HG03196 (cell line): ENCODE results near the gene EPS8L2.

Source experiments
- ATAC-seq: cut with Tn5 transposase; IDR thresholded peaks from one replicate; pipeline ENCODE4 v1.9.1; 2021; ENCODE audit not compliant: unreplicated experiment

Gene EPS8L2

DNA sequence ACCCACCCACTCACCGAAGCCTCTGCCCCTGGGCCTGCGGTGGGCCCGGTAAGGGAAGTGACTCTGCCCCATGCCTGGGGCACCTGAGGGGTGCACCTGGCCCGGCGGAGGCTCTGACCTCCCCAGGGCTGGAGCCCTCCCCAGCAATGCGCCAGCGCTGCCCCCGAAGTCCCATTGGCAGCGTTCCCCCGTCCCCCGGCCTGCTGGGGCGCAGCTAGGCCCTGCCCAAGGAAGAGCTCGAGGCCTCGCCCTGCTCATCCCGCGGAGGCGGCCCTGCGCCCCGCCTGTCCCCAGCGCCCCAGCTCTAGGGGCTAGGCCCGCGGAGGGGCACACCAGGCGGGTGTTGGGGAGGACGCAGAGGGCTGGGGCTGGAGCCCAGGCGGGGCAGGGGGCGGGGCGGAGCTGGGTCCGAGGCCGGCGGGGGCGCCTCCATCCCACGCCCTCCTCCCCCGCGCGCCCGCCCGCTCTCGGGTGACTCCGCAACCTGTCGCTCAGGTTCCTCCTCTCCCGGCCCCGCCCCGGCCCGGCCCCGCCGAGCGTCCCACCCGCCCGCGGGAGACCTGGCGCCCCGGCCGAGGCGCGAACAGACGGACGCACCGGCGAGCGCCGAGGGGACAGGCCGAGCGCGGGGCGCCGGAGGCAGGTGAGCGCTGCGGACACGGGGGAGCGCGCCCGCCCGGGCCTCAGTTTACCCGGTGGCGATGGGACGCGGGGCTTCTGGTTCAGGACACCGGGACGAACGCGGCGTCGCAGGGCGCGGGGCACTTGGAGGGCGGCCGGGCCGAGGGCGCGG lies at the start of gene EPS8L2:
EPS8L2 (plus strand) TSS at position 586 of the 793 bp plus-strand sequence. CDS start 3,177 bp downstream, outside the sequence.
- ATAC-seq, result no peak

DNA sequence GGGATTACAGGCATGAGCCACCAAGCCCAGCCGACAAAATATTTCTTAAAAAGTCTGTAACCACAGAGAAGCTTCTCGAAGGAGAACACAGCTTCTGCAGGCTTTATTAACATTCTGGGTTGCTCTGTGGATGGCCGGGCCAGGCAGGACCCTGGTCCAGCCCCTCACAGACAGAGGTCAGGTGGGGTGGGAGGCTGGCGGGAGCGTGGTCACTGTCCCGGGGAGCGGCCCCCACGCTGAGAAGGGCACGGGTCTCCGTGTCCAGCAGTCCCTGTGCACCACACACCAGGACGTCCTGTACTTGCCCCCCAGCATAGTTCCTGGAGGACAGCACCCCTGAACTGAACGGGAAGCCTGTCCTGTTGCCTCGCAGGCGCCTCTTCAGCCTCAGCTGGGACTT lies 49.6 kb upstream of the EPS8L2 start:
- ATAC-seq, result no peak

DNA sequence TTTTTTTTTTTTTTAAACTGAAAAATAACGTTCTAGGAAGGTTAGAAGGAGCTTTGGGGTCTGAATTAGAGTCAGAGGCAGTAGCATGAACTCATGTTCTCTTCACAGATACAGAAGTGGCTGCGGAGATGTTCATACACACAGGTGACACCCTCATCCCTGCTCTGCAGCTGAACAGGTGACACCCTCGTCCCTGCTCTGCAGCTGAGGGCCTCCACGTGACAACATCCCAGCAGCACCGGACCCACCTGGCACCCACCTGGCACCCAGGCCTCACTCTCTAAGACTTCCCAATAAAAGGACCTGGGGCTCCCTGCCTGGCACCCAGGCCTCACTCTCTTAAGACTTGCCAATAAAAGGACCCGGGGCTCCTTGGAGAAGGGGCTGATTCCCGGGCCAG lies 49.2 kb upstream of the EPS8L2 start:
- no peak for ATAC-seq

DNA sequence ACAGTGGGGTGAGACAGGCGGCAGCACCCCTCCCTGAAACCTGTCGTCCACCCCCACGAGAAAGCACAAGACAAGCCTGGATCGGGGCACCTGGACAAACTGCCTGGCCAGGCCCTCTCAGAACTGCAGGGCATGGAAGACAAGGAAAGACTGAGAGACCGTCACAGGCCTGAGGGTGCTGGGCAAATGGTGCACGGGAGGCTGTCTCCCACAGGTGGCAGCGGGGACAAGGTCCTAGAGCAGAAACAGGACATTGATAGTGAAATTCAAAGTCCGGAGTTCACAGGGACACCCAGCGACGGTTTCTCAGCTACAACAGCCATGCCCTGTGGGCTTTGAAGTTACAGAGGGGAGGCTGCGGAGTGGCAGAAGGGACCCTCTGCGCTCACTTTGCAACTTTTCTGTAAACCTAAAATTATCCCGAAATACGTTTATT lies 48.3 kb upstream of the EPS8L2 start:
- no peak for ATAC-seq

DNA sequence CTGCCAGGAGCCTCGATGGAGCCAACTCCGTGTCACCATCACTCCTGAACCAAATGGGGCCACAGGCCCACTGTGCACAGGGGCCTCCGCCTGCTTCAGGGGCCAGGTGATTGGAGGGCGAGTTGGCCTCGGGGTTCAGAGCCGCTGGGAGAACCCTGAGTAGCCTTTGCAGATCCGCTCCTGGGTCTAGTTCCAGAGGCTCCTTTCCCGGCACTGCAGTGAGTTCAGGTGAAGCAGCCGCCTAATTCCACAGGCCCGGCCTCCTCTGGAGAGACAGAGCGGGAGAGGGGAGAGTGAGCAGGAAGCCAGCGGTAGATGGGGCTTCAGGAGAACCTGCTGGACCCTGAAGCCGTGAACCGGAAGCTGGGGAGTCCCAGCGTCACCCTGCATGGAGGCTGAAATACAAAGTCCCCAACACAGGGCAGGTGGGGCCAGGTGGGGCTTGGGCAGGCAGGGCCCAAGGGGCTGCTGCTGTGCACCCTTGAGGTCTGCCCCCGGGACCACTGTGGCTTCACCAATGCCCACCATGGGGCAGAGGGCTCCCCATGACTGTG lies 46.4 kb upstream of the EPS8L2 start:
- no peak for ATAC-seq

GRCh38 chr11:660281-660680 lies 45.8 kb upstream of the EPS8L2 start:
- ATAC-seq, result no peak

DNA sequence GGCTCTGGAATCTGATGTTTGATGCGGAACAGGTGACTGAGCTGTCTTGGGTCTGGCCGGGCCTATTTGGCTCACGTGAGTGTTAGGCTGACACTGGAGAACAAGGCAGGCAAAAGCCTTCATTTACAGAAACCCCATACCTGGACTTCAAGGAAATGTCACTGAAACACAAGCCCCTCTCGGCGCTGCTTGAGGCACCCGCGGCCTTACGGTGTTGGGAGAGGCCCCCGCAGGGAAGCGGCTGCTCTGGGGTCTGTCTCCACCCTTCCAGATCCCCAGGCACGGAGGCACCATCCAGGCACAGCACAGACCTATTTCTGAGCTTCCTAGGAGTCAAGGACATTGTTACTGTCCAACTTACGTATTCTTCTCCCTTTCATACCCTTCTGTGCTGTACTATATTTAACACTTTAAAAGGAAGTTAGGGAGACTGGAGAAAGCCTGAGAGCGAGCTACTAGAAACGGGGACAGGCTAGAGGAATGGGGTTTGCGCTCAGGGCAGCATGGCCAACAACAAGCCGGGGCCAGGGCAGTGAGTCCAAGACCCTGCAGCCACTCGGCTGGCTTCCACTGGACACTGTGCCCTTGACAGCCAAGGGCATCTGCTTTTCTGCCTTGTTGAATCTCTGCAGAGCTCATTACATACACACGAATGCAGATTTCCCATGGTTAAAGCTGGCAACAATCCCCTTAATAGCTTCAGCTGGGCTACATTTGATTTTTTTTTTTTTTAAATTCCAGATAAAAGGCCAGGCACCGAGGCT lies 45.2 kb upstream of the EPS8L2 start:
- ATAC-seq, result no peak

DNA sequence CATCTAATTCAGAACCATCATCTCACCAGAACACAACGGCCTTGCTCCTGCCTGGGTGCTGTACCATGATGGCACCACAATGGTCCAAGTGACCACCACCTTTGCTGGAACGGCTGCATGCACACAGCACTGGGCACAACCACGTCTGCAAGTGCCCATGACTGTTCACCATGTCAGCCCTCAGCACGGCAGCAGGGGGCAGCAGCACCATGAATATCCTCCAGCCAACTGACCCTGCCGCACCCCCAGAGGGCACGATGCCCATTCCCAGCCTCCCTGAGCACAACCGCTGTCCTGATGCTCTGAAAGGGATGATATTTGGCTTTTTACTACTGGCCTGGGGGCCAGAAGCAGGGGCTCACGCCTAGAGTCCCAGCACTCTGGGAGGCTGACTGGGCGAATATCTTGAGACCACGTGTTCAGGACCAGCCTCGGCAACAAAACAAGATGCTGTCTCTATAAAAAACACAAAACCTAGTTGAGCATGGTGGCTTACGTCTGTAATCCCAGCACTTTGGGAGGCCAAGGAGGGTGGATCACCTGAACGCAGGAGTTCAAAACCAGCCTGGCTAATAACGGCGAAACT lies 43.2 kb upstream of the EPS8L2 start:
- ATAC-seq, result no peak

DNA sequence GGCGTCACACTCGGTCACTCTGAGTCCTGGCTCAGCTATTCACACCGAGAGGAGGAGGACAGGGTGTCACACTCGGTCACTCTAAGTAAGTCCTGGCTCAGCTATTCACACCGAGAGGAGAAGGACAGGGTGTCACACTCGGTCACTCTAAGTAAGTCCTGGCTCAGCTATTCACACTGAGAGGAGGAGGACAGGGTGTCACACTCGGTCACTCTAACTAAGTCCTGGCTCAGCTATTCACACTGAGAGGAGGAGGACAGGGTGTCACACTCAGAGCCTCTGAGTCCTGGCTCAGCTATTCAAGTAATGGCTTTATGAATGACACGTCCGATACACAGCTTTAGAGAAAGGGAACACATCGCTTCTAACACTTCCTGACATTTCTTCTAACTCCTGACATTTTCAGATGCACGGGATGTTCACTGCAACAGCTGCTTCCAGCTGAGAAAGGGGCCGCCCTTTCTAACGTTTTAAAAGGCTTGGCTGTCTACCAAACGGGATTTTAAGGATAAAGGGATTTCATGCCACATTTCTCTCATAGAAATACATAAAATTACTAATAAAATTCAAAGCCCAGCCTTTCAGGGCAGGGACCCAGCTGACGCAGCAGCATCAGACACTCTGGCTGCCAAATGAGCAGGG lies 40.8 kb upstream of the EPS8L2 start:
- ATAC-seq, result no peak

- ATAC-seq, result no peak
These were observed 40.2 kb upstream of the EPS8L2 start for GRCh38 chr11:665704-666281.

DNA sequence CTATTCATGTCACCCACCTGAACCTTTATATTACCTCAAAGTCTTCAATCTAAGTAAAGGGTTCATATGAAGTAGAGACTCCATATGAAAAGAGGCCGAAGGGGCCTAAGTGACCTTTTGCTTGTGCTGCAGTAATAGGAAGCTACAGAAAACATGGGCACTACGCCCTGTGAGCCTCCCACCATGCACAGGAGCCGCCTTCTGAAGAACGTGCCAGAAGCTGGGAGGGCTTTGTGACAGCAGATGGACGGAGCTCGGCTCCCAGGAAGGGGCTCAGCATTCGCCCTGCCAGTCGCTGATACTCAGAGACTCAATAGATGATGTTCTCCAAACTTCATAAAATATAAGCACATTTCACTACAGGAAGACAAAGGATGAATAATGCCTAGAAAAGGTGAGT lies 32.2 kb upstream of the EPS8L2 start:
- no peak for ATAC-seq

- no peak for ATAC-seq
These were observed 31.6 kb upstream of the EPS8L2 start for GRCh38 chr11:674406-674805.

GRCh38 chr11:678297-678696 lies 27.7 kb upstream of the EPS8L2 start:
- ATAC-seq, result no peak

DNA sequence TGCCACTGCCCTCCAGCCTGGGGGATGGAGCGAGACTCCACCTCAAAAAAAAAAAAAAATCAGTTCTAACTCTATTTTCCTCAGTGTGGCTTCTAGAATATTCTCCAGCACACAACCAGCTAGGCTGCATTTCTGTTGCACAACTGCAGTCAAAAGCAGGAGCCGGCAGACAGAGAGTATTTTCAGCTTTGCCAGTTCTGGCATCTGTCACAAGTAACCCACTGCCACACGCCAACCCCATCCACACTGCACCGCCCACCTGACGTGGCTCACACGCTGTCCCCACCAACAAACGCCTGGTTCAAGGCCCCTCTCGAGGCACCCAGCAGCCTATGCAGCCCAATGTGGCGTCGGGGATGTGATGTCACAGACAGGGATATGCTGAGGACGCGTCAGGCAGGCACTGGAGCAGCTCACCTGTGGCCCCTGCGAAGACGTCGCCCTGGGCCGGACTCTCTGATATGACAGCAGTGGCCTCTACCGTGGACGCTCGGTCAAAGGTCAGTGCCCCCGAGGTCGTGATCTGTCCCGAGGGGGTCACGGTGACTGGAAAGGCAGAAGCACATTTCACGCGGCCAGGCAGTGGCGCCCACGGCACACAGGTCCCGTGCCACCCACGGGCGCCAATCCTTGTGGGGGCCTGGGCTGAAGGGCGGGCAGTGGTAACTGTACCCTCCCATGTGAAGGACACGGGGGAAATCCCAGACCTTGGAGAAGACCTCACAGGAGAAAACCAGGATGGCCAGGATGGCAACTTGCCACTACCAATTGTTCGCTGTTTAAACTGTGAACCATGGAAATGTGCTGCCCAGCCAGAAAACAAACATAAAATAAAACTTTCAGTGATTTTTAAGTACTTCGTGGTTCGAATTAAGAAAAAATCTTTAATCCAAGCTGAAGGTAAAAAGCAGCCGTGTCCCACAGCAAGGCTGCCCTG lies 26.5 kb upstream of the EPS8L2 start:
- no peak for ATAC-seq

DNA sequence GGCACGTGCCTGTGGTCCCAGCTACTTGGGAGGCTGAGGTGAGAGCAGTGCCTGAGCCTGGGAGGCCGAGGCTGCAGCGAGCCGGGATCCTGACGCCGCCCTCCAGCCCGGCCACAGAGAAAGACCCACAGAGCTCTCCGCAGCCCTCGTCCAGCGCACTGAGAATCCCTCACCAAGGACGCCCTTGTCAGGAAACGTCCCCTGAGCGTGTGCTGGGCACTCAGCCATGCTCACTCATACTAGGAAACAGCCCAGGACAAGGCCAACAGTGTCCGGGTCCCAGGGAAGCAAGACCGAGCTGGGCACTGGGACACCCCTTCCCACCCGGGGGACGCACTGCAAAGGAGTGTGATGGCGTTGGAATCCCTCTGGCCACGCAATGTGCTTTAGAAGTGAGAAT lies 25.6 kb upstream of the EPS8L2 start:
- no peak for ATAC-seq

- no peak for ATAC-seq
These were observed 25.1 kb upstream of the EPS8L2 start for GRCh38 chr11:680970-681369.

- no peak for ATAC-seq
These were observed 19.4 kb upstream of the EPS8L2 start for GRCh38 chr11:686451-687243.

- ATAC-seq, result no peak
These were observed 18.3 kb upstream of the EPS8L2 start for GRCh38 chr11:687751-688150.

- no peak for ATAC-seq
These were observed 17.4 kb upstream of the EPS8L2 start for GRCh38 chr11:688681-689080.
